NCI-H226 (cell line): ENCODE data around the gene SULF2.
A peak's percentile ranks its signal among the peaks of the same experiment; 100 is the strongest.

Source experiments
- DNase-seq: peaks from one replicate; pipeline ENCODE4 v3.0.0-alpha.2; 2015

Gene SULF2

DNA sequence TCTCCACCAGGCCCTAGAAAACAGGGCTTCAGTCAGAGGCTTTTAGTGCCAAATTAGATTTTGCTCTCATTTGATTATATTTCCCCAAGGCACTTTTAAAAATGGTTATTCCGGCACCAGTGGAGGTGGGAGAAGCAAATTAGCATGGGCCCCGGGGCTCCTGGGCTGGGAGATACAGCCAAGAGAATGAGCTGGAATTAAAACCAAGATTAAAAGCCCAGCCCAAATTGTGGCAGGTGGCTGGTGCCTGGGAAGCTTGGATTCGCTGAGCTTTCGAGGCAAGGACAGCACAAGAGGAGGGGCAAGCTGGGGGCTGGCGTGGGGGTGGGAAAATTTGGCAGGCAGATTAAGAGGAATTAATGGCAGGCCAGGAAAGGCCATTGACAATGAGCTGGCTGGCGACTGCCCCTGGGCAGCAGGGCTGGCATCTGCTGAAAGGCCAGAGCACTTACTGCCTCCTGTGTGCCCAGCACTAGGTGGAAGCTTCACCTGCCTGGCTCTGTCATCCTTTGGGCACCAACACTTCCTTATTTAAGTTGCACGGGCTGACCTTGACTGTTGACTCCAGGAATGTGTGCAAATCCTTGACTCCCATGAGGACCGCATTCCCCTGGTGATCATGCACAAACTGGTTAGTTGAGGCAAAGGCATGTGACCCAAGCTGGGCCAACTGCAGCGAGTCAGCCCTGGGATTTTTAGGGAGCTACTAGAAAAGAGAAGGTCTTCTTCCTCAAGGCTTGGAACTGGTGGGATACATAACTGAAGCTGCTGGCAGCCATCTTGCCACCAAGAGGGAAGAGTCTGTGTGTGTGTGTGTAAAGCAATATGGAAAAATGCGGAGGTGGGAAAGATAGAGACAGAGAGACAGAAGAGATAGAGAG lies 76.1 kb downstream of the SULF2 start:
- no peak for DNase-seq

DNA sequence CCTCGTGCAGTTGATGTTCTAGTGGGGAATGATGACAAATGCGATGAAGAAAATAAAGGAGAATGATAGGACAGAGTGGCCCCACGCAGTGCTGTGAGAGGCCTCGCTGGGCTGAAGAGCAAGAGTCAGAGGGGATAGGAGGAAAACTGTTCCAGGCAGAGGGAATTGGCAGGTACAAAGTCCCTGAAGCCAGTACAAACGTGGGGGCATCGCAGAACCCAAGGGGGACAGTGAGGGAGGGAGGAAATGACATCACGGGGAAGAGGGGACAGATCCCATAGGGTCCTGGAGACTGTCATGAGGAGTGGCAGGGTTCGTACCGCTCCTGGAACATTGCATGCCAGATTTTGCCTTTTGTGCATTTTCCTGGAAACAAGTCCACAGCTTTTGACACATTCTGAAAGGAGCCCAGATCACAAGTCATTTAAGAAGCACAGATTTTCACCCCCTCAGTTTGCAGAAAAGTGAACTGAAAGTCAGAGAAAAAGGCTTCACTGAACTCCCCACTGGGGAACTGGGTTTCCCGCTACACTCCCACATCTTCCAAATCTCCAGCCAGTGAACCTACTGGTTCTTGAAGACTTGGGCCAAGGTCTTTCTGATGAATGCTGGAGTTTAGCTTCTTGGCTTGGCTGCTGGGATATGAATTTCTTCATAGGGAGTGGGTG lies 77.0 kb downstream of the SULF2 start:
- DNase-seq: no peak

DNA sequence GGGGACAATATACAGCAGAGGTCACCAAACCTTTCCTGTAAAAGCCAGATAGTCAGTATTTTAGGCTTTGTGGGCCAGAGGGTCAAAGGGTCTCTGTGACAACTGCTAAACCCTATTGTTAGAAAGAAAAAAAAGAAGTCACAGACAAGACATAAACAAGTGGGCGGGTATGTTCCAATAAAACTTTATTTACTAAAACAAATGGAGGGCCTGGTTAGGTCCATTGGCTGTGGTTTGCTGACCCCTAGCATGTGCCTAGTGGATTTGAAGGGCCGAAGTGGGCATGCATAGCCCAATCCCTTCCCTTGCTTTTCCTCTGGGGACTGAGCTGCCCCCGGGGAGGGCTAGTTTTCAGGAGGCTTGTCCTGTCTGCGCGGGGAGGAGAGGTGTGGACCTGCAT lies 78.9 kb downstream of the SULF2 start:
- DNase-seq: no peak

DNA sequence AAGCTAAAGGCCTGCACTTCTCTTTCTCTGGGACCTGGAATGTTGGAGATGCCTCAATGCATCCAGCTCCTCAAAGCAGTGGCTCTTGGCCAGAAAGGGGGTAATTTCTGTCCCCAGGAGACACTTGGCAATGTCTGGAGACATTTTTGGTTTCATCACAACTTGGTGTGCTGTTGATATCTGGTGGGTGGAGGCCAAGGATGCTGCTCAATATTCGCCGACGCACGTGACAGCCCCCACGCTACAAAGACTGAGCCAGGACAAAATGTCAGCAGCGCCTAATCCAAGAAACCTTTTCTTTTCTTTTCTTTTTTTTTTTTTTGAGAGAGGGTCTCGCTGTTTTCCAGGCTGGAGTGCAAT lies 79.8 kb downstream of the SULF2 start:
- peak; percentile 9 for DNase-seq

DNA sequence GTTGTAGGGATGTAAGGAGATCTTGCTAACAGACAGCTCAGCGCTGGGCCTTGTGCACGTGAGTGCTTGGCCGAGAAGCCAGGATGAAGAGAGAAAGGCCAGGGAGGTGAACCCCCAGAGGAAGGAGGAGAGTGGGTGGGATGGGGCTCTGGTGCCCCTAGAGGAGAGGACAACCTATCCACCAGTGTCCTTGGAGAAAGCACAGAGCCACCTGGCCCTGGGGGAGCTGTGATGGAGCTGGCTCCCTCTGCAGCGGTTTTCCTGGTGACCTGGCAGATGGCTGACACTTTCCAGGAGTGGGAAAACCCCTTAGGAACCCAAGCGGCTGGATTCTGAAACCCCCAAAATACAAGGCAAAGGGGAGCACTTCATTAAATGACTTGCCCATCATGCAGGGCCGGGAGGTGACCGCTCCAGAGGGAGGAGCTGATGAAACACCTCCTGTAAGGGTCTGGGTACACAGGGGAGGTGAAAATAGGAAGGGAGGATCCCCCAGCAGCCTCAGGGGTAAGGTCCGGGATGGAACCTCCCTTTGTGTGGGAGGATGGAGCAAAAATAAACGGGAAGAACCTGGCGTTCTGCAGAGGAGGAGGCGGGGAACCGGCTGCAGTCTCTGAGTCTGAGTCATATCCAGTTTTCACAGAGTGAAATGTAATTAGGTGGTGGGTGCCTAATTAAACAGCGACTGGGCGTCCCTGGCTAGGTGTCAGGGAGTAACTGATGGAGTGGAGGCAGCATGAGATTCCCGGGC lies 80.4 kb downstream of the SULF2 start:
- DNase-seq: peak; percentile 75

DNA sequence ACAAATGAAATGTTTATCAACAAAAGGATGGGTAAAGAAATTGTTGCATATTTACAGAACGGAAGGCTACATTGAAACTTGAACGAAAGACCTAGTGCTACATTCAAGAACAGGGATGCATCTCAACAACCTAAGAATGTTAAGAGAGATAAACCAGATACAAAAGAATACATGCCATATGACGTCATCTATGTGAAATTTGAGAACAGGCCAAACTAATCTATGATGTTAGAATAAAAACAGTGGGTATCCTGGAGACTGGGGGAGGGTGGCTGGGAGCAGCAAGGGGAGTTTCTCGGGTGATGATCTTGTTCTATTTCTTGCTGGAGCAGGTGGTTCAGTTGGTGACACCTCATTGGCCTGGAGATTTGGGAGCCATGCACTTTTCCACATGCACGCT lies 81.5 kb downstream of the SULF2 start:
- peak; percentile 60 for DNase-seq

DNA sequence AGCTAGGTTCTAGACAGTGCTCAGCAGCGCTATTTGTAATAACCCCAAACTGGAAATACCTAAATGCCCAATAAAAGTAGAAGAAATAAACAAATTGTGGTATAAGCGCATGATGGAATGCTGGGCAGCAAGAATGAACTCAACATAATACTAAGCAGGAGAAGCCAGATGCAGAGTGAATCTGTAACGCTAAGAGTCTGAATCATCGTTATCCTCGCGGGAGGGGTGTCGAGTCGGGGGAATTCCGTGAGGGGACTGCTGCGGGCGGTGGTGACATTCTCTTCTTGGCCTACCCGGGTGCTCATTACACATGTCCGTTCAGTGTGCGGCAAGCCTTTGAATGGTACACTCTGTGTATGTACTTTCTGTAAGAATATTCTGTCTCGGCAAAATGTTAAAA lies 83.7 kb downstream of the SULF2 start:
- no peak for DNase-seq

DNA sequence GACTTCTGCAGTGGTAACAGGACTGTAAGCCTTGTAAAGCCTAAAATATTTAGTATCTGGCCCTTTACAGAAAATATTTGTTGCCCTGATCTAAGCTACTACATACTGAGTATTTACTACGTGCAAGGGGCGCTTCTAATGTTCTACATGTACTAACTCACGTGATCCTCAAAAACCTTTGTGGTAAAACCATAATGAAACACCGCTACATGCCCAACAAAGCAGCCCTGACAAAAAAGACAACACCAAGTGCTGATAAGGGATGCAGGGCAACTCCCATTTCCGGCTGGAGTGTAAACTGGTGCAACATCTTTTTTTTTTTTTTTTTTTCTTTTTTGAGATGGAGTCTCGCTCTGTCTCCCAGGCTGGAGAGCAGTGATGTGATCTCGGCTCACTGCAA lies 85.0 kb downstream of the SULF2 start:
- DNase-seq: no peak

DNA sequence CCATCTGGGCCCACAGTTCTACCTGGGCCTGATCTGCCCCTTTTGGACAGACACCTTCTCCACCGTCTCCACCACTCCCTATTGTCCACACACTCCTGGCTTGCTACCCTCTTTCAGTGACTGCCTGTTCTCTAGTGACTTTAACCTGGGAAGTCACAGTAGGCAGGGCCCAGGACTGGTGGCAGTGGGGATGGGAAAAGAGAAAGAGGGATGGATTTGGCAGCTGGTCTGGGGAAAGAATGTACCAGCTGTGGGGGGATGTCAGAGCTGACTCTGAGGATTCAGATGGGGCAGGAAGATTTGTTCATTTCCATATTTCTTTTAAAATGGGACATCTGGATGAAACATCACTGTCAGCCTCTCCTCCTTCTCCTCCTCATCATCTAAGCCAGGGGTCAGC lies 85.5 kb downstream of the SULF2 start:
- DNase-seq: no peak

DNA sequence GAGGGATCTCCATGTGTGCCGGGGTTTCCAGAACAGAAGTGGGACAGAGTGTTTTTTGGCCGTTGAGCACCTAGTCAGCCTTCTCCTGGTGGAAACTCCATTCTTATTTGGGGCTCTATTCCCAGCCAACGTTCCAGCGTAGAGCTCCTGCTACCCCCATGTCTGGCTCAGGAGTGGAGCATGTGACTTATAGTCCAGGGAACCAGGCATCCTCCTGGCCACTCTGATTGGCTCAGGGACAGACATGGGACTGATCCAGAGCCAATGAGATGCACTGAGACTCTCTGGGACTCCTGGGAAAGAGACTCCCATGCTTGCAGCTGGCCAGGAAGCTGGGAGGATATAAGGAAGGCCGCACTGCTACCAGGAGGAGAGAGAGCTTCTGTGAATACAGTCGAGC lies 87.1 kb downstream of the SULF2 start:
- no peak for DNase-seq

DNA sequence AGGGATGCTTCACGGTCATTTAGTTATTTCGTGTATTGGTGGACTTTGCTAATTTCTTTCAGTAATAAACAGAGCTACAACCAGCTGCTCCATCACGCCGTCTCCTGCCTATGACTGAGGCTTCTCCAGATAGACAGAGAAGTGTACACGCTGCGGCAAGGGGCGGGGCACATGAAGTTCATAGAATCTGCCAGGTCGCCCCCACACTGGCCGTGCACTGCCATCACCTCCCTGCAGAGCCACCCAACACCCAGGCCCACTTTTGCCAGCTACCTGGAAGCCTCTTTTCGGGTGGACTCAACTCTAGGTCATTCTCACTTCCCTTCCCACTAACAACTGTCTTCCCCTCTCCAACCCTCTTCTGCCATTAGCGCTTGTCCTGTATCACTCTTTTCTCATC lies 88.4 kb downstream of the SULF2 start:
- no peak for DNase-seq

DNA sequence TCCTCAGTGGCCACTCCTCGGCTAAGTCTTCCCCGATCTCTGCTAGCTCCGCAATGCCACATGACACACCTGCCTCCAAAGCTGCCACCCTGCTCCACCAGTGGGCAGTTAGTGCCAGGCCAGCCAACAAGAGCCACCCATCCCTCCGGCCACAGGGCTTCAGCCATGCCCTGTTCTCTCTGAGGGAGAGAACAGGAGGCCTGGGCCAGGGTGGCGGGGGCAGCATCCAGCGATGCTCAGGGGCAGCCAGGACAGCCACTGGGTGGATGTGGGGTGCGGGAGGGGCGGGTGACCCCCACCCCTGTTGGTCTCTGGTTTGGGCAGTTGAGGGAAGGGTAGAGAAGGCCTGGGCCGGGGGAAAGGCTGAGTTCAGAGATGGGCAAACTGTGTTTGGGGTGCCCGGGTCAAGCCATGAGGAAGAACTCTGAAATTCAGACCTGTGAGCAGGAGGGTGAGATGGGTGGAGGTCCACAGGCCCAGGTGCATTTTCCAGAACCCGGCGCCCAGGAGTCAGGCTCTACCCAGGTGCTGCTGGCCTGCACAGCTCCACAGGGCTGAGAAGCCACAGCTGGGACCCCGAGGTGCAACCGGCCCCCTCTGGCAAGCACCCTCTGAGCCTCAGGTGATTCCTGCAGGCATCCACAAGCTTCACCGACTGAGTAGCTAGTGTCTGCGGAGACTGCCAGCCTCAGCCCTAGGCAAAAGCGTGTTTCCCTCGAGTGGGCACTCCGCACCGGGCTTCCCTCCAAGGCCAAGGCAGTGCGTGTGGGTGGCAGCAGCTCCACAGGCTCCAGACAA lies 91.1 kb downstream of the SULF2 start:
- DNase-seq: no peak

DNA sequence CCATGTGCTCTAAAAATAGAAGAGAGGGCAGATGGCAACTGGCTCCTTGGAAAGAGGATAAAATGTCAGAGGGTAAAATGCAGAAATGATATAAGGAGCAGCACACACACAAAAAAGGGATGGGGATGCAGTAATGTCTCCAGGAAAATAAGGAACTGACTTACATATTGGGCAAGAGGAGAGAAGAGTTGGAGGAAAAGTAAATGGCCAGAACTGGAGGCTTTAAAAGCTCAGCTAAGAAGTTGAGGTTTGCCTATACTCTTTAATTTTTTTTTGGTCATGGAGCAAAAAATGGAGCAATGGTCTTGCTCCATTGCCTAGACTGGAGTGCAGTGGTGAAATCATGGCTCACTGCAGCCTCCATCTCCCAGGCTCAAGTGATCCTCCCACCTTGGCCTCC lies 93.7 kb downstream of the SULF2 start:
- DNase-seq: no peak

DNA sequence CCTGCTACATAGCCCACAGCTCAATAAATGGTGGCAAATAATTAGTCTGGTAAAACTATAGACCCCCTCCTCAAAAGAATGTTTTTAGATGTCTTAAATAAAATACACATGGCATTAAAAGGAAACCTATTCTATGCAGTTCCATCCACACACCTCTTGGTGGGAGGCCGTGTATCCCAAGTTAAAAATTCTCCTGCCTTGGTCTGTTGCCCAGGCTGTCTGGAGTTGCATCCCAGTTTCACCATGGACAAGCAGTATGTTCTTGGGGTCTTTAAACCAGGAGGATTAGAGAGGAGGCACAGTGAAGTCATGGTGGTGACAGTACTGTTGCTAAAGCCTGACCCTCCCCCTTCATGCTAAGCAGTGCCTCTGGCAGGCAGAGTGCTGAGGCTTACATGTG lies 95.5 kb downstream of the SULF2 start:
- DNase-seq: no peak

DNA sequence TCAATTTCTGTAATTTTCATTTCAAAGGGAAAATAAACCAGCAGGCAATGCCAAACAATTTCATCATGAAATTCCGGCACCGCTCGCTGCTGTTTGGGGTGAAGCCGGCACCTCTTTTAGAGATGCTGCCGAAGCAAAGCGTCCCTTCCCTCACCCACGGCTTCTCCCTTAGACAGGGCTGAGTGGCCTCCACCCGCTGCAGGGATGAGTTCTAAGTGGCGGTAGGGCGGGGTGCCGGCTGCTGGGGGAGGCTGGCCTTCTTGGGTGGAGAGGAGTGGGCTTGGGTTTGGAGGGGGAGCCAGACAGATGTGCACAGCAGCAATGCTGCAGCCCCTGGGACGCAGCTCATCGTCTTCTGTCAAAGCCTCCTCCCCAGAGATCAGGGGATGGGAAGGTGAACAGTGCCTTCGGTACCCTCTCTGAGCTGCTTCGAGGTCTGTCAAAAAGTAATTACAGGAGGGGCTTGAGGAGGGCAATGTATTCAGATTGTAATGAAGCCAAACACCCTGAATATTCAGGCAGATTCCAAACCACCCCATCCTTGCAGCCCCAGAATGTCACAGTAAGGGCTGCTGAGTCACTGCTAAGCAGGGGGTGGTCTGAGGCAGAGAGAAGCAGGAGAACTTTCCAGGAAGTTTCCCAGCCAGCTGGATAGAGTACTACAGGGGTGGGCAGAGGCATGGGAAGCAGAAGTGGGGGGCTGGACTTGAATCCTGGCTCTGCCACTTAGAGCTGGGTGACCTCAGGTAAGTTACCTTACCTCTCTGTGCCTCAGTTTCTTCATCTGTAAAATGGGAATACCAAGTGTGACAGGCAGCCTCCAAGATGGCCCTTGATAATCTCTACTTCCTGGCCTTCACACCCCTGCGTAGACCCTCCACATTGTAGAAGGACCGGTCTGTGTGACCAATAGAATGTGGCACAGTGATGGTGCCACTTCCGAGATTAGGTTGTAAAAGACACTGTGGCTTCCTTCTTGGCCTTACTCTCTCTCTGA lies 96.6 kb downstream of the SULF2 start:
- DNase-seq: no peak

DNA sequence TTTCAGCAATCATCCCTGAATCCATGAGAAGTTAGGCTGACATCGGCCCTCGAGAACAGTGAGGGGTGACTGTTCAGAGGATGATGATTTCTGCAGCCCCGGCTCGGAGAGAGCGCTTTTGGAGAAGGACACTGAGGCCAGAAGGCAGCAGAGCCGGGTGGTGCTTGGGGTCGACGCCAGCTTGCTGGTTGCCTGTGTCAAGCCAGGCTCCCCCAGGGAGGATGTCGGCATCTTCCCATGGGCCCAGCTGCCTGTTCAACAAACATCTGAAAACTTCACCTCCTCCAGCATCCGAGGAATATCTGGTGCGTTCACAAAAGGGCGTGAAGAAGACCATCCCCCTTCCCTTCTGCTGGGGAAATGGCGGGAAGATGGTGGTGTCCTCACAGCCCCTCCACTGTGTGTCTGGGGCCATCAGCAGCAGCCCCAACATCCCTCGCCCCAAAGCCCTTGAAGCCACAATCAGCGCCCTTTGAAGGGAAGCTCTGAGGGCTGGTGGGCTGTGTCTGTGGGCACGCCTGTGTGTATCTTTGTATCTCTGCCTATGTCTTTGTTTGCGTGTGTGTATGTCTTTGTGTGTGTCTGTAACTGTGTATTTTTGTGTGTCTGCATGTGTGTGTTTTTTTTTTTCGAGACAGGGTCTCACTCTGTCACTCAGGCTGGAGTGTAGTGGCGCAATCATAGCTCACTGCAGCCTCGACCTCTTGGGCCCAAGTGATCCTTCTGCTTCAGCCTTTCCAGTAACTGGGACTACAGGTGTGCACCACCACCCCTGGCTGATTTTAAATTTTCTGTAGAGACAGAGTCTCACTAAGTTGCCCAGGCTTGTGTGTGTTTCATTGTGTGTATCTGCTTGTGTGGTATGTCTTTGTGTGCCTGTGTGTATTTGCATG lies 97.9 kb downstream of the SULF2 start:
- no peak for DNase-seq

DNA sequence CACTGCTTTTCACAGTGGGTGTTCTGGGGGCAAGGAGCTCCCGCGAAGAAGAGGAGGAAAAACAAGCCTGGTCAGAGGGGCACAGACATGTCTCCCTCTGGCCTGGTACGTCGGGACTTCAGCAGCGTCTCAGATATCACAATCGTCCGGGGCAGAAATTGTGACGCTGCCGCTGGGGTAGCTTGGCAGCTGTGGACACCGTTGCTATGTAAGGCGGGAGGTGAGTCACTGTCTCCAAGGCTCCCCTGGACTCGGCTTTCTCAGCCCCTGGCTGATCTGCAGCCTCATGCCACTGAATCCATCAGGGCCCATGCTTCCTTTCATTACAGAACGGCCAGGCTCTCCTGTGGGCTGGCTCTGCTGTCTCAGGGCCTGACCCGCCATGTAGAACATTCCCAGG lies 98.7 kb downstream of the SULF2 start:
- DNase-seq: no peak

DNA sequence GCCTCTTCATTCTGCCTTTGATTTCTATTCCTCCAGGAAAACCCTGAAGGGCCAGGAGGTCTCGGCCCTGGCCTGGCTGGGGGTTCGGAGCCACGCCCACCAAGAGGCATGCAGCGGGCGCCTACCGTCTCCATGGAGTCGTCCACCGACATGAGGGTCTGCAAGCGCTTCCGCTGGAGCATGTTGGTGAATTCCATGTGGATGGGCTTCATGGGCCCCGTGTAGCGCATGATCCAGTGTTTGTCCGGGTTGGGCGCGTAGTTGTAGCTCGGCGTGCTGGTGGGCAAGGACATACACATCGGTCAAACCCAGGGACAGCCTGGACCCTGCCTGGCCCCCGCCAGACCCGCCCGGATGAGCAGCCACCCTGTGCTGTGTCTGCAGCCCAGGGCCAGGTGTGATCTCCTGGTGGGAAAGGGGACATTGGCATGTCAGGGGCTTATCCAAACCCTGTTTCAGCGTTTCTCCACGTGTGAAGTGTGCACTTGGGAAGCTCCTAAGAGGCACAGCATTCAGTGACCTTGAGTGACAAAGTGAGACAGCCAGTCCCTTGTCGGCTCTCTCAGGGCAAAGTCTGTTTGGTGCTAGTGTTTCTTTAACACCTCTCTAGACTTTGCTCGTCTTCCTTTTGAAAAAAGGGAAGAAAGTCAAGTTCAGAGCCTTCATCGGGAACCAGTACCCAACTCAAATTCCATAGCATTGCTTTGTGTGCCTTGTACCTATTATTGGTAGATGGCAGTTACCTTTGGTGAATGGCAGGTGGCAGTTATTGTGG lies 100.8 kb downstream of the SULF2 start:
- DNase-seq: no peak

DNA sequence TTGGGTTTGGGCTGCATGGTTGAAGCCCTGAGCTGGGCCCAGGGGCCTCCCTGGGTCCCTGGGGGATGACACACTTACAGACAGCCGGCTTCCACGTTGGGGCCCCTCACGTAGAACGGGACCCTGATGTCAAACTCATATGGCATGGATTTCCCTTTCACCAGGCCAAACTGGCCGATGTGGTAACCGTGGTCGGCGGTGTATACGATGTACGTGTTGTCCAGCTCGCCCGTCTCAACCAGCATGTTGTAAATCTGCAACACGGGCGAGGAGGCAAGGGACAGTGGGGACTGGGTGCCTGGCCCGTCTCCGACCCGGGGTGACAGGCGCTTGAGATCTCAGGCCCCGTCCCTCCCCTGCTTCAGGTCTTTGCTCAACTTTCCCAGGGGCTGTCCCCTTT lies 102.4 kb downstream of the SULF2 start:
- DNase-seq: no peak
